HUES64 (cell line): Measurements from ENCODE around the gene BRAP. TPM values are rescaled to one million over a fixed set of nuclear protein-coding genes. Genes with fewer than 3 reads are reported as not detected.
A peak's percentile ranks its signal among the peaks of the same experiment; 100 is the strongest.
"Not testable (repeated sequence)": the region's sequence is repeated elsewhere in the genome, so short reads cannot be mapped to it uniquely, and the experiment has no call there.

Experiments used
- H3K27ac ChIP-seq: 2 replicates; pipeline ENCODE4 v1.7.0; 2013; ENCODE audit warnings: low read depth, low read length, inconsistent platforms
- H3K27me3 ChIP-seq: 2 replicates; pipeline ENCODE4 v1.6.1; 2013; ENCODE audit warnings: mild to moderate bottlenecking, low read length; ENCODE audit not compliant: insufficient read depth
- H3K36me3 ChIP-seq: 2 replicates; pipeline ENCODE4 v1.6.1; 2013; ENCODE audit warnings: mild to moderate bottlenecking, low read length; ENCODE audit not compliant: insufficient read depth
- H3K4me1 ChIP-seq: 2 replicates; pipeline ENCODE4 v1.6.1; 2013; ENCODE audit warnings: mild to moderate bottlenecking, low read length, moderate library complexity; ENCODE audit not compliant: insufficient read depth
- H3K4me3 ChIP-seq: 2 replicates; pipeline ENCODE4 v1.5.1; 2013; ENCODE audit warnings: mild to moderate bottlenecking, low read length, moderate library complexity
- H3K9ac ChIP-seq: 2 replicates; pipeline ENCODE4 v1.6.1; 2013; ENCODE audit warnings: mild to moderate bottlenecking, low read depth, low read length
- H3K9me3 ChIP-seq: 2 replicates; pipeline ENCODE4 v1.6.1; 2013; ENCODE audit warnings: low read depth, low read length; ENCODE audit not compliant: insufficient read depth
- WGBS: fragments of 150-250, 120-280 bp; methylation state at CpG from one replicate; pipeline ENCODE4 v1.1.7; 2013; ENCODE audit warnings: missing lambda C conversion rate; 5-methylcytosine and 5-hydroxymethylcytosine counted together
- polyA plus RNA-seq, 2 experiments: library from polyadenylated mRNA; stranded (reverse); fragments of 50-300 nt; gene quantifications; one replicate each; pipeline ENCODE4 v1.2.3, GENCODE V29; 2013

Gene BRAP
- 14.9 TPM for polyA plus RNA-seq (2013, experiment 1 of 2)
- 17.2 TPM for polyA plus RNA-seq (2013, experiment 2 of 2)

- Histone ChIP-seq H3K36me3 (peaks cover 23% of the 10 kb centered on the region), H3K27ac (peak within 1 kb of the TSS; percentile 81), H3K4me3 (peak within 1 kb of the TSS; percentile 94), H3K4me1 (0 out of 2 replicates have a peak, but pooled peaks cover 6% of the 10 kb centered on the region), H3K27me3 (no peaks in the 10 kb centered on the region), H3K9me3 (no peaks in the 10 kb centered on the region), H3K9ac (peak within 1 kb of the TSS; percentile 88)
- 1% methylated on average over 63 of the region's 63 CpGs for WGBS
These were observed at the start of gene BRAP, which contains the start of gene ACAD10 for GRCh38 chr12:111685811-111686573. Gene BRAP (minus strand): TSS chr12:111685956. CDS start chr12:111685792, 164 bp downstream. Gene ACAD10 (plus strand): TSS chr12:111686053. CDS start chr12:111692710, 6,657 bp downstream.

GRCh38 chr12:111733340-111733915 lies 47.7 kb upstream of the BRAP start:
- no peak overlapping the region for H3K27ac ChIP-seq
- no peak overlapping the region for H3K9ac ChIP-seq
- no peaks in the 10 kb centered on the region for H3K4me1 ChIP-seq
- H3K36me3 ChIP-seq, result peaks cover 37% of the 10 kb centered on the region
- H3K27me3 ChIP-seq, result no peaks in the 10 kb centered on the region
- no peaks in the 10 kb centered on the region for H3K9me3 ChIP-seq
- H3K4me3 ChIP-seq, result no peak overlapping the region
- 89% methylated on average over 8 of the region's 8 CpGs for WGBS

- no peak overlapping the region for H3K27ac ChIP-seq
- 95% methylated on average over 4 of the region's 4 CpGs for WGBS
- H3K4me1 ChIP-seq, result no peaks in the 10 kb centered on the region
- H3K36me3 ChIP-seq, result peaks cover 39% of the 10 kb centered on the region
- no peaks in the 10 kb centered on the region for H3K27me3 ChIP-seq
- no peaks in the 10 kb centered on the region for H3K9me3 ChIP-seq
- no peak overlapping the region for H3K4me3 ChIP-seq
- no peak overlapping the region for H3K9ac ChIP-seq
These were observed 47.0 kb upstream of the BRAP start for GRCh38 chr12:111732786-111733185.

- H3K4me1 ChIP-seq, result no peaks in the 10 kb centered on the region
- 89% methylated on average over 9 of the region's 9 CpGs for WGBS
- H3K9ac ChIP-seq, result no peak overlapping the region
- no peak overlapping the region for H3K4me3 ChIP-seq
- no peaks in the 10 kb centered on the region for H3K27me3 ChIP-seq
- no peak overlapping the region for H3K27ac ChIP-seq
- peaks cover 37% of the 10 kb centered on the region for H3K36me3 ChIP-seq
- no peaks in the 10 kb centered on the region for H3K9me3 ChIP-seq
These were observed 44.7 kb upstream of the BRAP start for GRCh38 chr12:111730420-111730819.

GRCh38 chr12:111728795-111729194 lies 43.0 kb upstream of the BRAP start:
- Histone ChIP-seq H3K9ac (no peak overlapping the region), H3K27ac (no peak overlapping the region)
- 95% methylated on average over 2 of the region's 2 CpGs for WGBS

GRCh38 chr12:111723646-111724360 lies 38.0 kb upstream of the BRAP start:
- WGBS, result 95% methylated on average over 41 of the region's 46 CpGs

More at GRCh38 chr12:111728795-111729194, 43.0 kb upstream of the BRAP start:
- Histone ChIP-seq H3K4me1 (no peaks in the 10 kb centered on the region), H3K27me3 (no peaks in the 10 kb centered on the region), H3K9me3 (peaks cover 3% of the 10 kb centered on the region; the same call in 1 of the 2 replicates), H3K4me3 (no peak overlapping the region), H3K36me3 (peaks cover 40% of the 10 kb centered on the region)

GRCh38 chr12:111720457-111720856 lies 34.7 kb upstream of the BRAP start:
- no peak overlapping the region for H3K9ac ChIP-seq
- H3K36me3 ChIP-seq, result peaks cover 54% of the 10 kb centered on the region
- no peaks in the 10 kb centered on the region for H3K27me3 ChIP-seq
- H3K4me1 ChIP-seq, result no peaks in the 10 kb centered on the region
- 97% methylated on average over 4 of the region's 6 CpGs for WGBS
- peaks cover 3% of the 10 kb centered on the region; the same call in 1 of the 2 replicates for H3K9me3 ChIP-seq
- no peak overlapping the region for H3K27ac ChIP-seq
- H3K4me3 ChIP-seq, result no peak overlapping the region

More at GRCh38 chr12:111723646-111724360, 38.0 kb upstream of the BRAP start:
- H3K4me1 ChIP-seq, H3K27ac ChIP-seq, H3K27me3 ChIP-seq, H3K9me3 ChIP-seq, H3K4me3 ChIP-seq, H3K9ac ChIP-seq: not testable (repeated sequence)
- peaks cover 46% of the 10 kb centered on the region for H3K36me3 ChIP-seq

- H3K4me1 ChIP-seq, H3K9ac ChIP-seq, H3K9me3 ChIP-seq, H3K27me3 ChIP-seq, H3K27ac ChIP-seq, H3K4me3 ChIP-seq: not testable (repeated sequence)
- peaks cover 54% of the 10 kb centered on the region for H3K36me3 ChIP-seq
- 97% methylated on average over 10 of the region's 10 CpGs for WGBS
These were observed 33.6 kb upstream of the BRAP start for GRCh38 chr12:111719316-111719715.

- Histone ChIP-seq H3K9ac (no peak overlapping the region), H3K27ac (no peak overlapping the region), H3K27me3 (no peaks in the 10 kb centered on the region), H3K9me3 (no peaks in the 10 kb centered on the region), H3K4me1 (no peaks in the 10 kb centered on the region), H3K4me3 (no peak overlapping the region), H3K36me3 (peaks cover 59% of the 10 kb centered on the region)
- WGBS, result 89% methylated on average over 4 of the region's 4 CpGs
These were observed 29.5 kb upstream of the BRAP start for GRCh38 chr12:111715279-111715678.

GRCh38 chr12:111706145-111706544 lies 20.4 kb upstream of the BRAP start:
- no peak overlapping the region for H3K4me3 ChIP-seq
- no peak overlapping the region for H3K27ac ChIP-seq
- H3K9ac ChIP-seq, result no peak overlapping the region
- WGBS, result 95% methylated on average over 5 of the region's 6 CpGs
- no peaks in the 10 kb centered on the region for H3K9me3 ChIP-seq
- H3K36me3 ChIP-seq, result peaks cover 59% of the 10 kb centered on the region
- no peaks in the 10 kb centered on the region for H3K27me3 ChIP-seq
- no peaks in the 10 kb centered on the region for H3K4me1 ChIP-seq

GRCh38 chr12:111705672-111706071 lies 19.9 kb upstream of the BRAP start:
- no peak overlapping the region for H3K4me3 ChIP-seq
- no peaks in the 10 kb centered on the region for H3K4me1 ChIP-seq
- no peak overlapping the region for H3K9ac ChIP-seq
- no peak overlapping the region for H3K27ac ChIP-seq
- no peaks in the 10 kb centered on the region for H3K9me3 ChIP-seq
- peaks cover 59% of the 10 kb centered on the region for H3K36me3 ChIP-seq
- H3K27me3 ChIP-seq, result no peaks in the 10 kb centered on the region
- 93% methylated on average over 5 of the region's 5 CpGs for WGBS
